Right kidney (tissue), 1 donor: ENCODE results near the gene SLC22A4.

ENCODE experiments used
- DNase-seq: peaks from one replicate; pipeline ENCODE4 v3.0.0-alpha.2; 2016

SLC22A4 gene

DNA sequence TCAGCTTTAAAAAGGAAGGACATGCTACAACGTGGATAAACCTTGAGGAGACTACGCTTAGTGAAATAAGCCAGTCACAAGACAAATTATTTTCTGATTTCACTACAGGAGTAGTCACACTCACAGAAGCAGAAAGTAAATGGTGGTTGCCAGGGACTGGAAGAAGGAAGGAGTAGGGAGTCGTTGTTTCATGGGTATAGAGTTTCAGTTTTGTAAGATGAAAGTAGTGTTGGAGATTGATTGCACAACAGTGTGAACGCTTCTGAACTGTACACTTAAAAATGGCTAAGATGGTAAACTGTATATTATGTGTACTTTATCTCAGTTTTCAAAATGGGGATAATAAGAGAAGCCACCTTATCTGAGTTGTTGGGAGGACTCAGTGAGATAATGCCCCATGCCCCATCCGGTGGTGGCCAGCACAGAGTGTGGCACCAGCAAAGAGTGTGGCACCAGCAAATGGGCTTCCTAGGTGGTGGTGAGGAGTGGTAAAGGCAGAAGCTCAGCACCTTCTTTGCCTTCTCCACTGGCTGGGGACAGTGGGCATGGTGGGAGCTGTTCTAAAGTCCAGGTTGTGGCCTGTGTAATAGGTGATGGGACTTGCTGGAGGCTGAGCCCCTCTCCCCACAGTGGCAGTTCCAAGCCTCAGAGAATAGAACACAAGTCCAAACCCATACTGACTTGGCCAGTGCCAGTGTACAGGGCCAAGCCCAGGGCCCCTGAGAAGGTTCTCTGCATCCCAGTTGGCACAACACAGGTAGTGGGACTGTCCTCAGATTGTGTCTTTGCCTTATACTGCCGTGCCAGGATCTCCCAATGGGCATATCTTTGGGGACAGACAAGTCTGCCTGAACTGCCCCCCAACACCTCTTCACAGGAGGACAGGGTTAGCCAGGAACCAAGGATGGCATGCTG, 4.4 kb downstream of the SLC22A4 start:
- no peak for DNase-seq

DNA sequence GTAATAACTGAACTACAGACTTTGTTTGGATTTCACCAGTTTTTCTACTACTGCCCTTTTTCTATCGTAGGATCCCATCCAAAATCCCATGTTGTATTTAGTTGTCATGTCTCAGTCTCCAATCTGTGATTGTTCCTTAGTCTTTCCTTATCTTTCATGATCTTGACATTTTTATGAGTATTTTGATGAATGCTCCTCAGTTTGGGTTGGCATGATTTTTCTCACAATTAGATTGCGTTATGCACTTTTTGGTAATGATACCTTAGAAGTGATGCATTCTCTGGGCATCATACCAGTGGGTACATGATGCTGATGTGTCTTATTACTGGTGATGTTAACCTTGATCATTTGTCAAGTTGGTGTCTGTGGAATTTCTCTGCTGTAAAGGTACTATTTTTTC, 5.7 kb downstream of the SLC22A4 start:
- DNase-seq: no peak

DNA sequence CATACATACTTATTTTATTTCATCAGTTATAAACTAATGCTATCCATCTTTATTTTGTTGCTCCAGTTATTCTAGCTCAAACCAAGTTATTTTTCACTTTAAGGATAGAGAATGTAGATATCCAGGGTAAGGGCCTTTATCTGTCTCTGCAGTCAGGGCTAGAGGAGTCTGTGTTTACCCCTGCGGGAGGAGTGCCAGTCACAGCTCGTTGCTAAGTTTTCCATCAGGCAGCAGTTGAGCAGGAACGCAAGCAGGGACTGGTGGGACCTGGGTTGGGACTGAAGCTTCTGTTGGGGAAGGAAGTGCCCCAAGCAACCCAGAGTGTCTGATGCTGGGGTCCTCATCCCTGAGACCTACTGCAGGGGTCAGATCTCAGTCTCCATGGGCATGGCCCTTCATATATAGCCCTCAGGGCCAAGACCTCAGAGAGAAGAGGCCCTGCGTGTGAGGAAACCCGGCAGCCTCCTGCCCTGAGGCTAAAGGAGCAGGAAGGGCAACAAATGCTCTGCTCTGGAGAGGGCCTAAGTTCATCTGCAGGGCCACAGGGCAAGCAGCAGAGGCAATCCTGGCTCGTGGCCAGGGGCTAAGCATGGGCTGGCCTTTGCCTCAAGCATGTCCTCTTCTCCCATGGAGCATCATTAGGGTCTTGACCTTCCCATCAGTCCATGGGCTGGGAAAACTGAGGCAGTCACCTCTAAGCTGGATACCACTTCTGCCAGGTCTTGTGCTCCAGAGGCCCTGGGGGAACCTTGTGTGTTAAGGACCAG, 6.6 kb downstream of the SLC22A4 start:
- DNase-seq: no peak

DNA sequence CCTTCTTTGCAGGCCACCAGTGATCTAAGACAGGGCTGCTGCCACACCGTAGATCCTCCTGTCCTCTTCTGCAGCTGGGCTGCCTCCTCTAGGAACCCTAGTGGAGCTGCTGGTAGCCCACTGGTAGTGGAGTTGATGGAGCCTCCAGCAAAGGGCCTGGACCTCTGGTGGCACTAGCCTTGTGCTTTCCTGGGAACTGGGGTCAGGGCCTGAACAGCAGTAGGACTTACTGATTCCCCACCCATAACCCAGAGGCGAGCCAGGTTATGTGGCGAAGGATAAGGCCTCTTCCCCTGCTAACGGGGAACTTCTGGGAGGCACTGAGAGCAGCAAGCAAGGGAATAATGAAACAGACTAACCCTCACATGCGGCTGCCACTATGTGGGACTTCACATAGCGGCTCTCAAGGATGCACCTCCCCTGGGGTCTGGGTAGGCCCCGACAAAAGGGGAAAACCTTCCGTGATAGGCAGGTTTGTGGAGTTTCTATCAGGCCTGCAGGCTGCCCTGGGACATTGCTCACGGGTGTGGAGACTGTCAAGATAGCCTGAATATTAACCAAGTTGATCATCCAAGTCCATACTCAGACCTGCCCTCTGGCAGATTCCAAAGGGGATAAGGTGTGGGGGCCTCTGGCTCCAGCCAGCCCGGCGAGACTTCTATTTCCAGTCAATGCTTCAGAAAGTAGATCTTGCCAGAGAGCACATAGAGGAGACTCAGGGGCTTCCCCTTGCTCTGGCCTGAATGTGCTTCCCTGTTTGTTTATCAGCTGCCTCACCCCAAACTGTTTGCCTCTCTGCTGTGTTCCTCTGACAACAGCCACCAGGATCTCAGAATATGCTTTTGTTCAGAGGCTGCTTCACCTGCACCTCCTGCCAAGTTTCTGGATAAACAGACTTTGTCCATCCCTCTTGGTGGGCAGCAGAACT, 7.4 kb downstream of the SLC22A4 start:
- no peak for DNase-seq

DNA sequence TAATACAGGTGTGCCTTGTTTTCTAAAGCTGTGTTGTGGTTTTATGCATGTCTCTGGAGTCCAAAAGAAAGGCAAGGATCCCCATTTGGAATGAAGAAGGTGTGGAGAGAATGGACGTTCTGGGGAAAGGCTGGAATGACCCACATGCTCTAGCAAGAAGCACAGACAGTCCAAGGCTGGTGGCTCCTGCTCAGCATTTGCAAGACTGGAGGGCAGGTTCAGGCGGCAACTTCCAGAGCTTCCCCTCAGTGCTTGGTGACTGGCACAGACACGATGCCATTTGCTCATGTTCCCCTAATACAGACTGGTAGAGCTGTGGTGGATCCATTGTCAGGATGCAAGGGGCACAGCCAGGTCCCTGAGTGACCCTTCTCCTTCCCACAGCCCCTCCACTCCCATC, 8.2 kb downstream of the SLC22A4 start:
- no peak for DNase-seq

DNA sequence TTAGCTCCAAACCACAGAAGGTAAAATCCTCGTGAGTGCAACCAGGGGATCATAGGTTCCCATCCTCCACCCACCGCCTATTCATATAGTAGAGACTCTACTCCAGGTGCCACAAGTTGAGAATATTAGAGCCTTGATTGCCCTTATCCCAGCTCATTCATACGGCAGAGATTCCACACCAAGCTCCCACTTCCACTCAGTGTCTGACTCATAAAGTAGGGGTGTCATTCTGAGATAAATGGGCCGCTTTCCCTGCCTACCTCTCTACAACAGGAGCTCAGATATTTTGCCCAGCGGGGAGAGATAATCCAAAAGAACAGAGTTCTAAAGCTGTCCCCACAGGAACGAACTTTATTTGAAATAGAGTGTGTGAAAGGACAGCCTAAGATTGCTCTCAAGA, 9.4 kb downstream of the SLC22A4 start:
- no peak for DNase-seq

DNA sequence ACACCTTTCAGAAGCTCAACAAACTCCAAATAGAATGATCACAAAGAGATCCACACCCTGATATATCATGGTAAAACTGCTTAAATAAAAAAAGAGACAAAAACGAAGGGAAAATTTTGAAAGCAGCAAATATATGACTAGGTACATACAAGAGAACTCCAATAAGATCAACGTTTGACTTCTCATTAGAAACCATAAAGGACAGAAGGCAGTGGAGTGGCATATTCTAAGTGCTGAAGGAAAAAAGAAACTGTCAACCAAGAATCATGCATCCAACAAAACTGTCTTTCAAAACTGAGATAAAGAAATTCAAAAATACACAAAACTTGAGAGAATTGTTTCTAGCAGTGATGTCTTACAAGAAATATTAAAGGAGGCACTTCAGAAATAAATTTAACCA, 11.2 kb downstream of the SLC22A4 start:
- no peak for DNase-seq

DNA sequence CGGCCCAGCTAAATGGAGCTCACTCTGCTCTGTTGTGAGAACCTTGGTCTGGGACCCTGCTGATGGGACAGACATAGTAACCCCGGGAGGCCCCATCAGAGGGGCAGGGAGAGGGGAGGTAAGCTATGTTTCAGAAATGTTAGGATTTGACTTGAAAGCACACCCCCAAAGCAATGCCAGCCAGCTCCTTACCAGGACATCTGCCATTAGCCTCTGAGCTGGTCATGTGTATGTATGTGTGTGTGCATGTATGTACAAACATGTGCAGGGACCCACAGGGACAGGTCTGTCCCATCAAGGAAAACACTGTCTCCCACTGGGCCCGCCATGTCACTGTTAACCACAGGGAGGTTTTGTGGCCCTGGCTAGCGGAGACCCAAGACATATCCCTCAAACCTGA, 14.5 kb downstream of the SLC22A4 start:
- DNase-seq: no peak

DNA sequence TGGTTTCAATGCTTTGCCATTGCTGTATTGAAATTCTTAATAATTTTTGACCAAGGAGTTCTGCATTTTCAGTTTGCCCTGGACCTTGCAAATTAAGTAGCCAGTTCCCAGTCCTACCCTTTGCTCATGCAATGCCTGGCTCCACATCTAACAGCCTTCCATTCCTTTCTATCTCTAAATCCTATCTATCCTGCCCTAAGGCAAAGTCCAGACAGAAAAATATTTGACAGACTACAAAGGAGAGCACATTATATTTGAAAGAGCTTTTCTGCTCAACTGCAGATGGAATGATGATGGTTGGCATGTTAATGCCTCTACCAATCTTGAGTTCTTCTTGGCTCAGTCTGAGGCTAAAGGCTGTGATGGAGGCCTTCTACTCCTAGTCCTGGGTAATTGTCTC, 15.5 kb downstream of the SLC22A4 start:
- no peak for DNase-seq

DNA sequence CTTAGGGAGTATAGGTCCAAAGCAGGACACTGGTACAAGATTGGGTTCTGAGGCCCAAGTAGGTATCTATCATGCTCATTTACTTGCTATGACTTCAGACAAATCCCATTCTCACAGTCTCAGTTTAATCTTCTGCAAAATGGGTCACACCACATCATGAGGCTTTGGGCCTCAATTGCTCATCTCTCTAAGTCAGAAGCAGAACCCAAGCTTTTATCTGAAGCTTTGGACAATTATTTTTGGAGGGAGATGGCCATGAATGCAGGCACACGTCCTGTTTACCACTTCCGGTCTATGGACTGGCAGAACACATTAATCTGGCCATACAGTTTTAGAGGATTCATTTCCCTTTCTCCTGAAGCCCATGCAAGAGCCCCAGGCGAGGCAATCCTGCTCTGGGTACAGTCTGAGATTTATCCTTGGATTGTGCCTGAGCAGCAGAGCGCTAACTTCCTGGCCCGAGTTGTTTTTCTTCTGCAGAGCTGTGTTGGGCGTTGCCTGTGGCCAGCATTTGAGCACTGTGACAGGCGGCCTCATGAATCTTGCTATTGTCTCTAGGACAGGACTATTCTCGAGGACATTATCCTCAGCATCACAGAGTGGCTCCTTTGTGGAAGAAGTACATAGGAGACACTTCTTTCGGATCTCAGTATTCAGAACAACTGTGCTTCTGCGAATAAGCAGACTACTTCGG, 16.1 kb downstream of the SLC22A4 start:
- no peak for DNase-seq

DNA sequence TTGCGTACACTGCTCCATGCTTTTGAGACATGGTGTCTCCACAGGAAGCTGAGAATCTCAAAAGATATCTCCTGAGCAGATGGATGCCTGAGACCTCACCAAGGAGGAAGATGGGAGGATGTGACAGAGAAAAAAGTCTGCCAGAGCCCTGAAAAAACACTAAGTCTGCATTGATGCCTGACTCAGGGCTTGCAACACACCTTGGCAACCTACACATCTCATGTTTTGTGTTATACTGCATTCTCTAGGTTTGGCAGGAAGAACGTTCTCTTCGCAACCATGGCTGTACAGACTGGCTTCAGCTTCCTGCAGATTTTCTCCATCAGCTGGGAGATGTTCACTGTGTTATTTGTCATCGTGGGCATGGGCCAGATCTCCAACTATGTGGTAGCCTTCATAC, 19.2 kb downstream of the SLC22A4 start:
- no peak for DNase-seq

DNA sequence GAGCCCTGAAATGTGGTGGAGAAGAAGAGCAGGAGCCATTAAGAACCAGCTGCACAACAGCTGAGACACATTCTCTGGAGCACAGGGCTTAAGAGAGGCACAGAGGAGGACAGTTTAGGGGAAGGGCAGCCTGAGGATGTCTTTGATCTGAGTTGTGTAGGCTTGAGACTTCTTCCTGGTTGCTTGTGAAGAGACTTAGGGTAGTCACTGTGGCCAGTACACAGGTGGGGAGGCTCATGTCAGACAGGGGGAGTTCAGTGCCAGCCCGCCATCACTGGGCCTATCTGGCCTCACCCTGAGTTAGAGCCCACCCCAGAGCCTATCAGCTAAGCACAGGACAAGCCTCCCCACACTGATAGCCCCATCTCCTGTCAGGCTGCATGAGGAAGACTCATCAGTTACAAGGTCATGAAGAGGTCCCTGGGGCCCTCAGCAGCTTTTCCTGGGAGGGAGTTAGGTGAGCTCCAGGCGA, 19.8 kb downstream of the SLC22A4 start:
- DNase-seq: no peak

DNA sequence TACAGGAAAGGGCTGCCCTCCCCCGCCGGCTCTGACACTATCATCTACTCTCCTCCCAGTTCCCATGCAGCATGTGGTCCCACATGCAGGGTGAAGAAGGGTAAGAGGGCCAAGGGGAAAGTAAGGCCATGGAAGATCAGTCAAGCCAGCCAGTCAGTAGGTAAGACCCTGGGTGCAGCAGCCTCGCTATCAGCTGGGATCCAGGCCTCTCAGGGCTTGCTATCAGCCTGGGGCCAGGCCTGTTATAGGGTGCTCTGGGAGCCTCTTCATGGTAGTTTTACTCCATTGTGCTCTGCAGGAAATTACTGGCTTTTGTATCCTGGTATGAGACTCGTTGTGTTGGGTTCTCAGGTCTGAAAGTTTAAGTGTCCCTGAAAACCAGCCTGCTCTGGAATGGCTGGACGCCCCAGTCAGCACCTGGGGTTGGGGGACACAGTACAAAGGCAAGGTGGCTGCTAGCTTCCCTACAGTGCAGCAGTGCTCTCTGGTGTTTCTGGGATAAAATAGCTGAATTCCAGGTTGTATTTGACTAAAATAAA, 21.4 kb downstream of the SLC22A4 start:
- no peak for DNase-seq

DNA sequence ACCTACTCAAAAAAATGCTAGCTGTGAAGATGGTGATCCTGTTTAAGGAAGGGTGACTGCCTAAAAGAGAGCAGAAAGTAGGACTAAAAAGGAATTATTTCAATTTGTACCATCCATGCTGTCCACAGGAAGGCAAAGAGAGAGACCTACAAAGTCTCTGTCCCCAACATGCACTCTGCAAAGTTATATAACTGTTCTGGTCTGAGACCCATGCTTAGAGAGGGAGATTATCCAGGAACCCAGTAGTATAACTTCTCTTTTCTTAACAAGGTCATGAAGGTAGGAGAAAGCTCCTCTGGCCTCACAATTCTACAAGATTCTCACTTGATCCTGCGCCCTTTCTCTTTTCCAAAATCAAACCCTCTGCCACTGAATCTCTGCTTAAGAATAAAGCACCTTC, 25.8 kb downstream of the SLC22A4 start:
- no peak for DNase-seq

DNA sequence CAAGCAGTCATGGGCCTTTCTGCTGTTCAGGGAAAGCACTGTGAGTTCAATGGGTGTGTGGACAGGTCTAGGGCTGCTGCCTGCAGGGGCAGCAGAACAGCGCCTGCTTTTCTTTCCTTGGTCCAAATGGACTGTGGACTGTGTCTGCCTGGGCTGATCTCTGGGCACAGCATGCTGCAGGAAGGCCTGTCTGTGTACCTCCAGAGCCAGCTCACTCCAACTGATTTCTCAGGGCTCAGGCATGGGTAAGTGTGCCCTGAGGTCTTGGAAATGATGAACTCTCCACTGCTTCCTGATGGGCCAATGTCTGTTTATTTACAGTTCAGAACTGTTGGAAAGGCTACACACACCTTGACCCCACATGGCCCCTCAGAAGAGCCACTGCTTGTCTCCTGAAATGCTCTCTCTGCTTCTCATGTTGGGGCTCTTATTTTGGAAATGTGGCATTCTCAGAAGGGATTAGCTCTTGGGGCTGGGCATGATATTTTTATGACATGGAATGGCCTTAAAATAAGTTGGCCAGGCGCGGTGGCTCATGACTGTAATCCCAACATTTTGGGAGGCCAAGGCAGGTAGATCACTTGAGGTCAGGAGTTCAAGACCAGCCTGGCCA, 27.0 kb downstream of the SLC22A4 start:
- DNase-seq: no peak

DNA sequence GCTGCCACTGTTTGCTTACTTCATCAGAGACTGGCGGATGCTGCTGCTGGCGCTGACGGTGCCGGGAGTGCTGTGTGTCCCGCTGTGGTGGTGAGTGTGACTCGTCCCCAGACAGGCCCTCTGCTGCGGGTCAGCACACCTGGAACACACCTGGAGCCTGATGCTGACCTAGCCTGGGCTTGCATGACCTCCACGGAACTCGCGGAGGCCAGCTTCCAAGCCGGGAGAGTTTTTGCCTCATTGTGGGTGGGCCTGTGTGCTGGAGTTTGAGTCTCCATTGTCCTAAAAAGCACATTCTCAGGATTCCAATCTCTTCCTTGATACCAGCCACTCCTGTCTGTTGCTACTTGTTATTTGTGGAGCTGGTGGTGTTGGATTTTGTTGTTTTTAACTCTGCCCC, 28.1 kb downstream of the SLC22A4 start:
- DNase-seq: no peak

DNA sequence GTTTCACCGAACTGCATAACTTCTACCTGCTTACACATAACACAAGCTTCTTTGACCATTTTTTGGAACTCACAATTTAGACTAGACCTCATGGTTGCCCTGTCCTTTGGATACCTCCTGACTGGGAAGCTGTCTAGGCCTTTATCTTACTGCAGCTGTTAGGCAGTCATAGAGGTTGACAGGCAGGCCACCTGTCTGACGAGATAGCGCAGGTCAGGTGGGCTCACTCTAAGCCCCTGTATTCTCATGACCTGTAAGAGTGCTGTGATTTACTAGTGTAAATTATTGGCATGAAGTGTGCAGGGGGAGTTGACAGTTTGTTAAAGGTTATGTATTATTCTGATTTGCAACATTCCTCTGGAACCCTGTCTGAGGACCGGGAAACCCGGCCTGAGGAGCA, 29.0 kb downstream of the SLC22A4 start:
- DNase-seq: no peak

DNA sequence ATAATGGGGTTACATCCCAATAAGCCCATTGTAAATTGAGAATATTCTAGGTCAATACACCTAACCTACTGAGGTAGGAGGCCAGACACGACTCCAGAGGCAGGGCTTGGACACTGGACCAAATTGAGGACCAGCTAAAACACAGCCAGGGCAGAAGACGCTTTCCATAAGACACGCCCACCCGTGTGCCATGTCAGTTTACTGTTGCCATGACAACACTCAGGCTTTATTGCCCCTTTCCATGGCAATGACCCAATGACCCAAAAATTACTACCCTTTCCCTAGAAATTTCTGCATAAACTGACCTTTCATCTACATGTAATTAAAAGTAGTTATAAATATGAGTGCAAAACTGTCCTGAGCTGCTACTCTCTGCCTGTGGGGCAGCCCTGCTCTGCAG, 31.5 kb downstream of the SLC22A4 start:
- no peak for DNase-seq

DNA sequence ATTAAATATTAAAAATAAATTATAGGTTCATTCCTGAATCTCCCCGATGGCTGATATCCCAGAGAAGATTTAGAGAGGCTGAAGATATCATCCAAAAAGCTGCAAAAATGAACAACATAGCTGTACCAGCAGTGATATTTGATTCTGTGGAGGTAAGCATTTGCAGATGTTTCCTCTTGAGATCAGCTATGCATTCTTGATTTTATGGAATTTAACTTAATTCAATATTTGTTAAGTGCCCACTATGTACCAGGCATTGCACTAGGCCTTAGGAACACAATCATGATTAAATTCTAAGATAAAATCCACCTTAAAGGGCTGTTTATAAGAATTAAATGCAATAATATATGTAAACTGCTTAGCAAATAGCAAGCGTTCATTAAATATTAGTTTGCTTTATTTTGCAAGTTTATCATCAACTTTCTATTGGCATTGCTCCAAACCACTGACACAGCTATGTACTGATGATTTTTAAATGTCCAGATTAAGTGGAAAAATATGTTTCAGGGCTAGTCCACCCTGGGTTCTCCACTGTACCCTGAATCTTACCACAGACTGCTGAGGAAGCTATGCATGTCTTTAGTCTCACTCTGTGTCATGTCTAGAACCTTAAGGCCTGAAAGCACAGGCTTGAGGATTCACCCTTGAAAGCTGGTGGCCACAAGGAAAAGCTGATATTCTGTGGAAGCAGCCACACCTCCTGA, 33.2 kb downstream of the SLC22A4 start:
- no peak for DNase-seq

DNA sequence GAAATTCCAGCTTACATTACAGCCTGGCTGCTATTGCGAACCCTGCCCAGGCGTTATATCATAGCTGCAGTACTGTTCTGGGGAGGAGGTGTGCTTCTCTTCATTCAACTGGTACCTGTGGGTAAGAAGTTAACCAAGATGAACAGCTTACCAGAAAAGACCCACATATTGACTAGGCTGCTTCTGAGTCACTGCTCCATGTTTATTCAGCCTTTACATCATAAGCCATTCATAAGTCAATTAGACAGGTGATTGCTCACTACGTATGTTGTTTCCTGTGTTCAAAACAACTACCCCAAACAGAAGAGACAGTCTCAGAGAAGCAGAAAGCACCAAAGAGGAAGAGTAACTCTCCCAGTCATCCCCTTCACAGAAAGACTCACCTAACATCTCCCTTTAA, 40.6 kb downstream of the SLC22A4 start:
- no peak for DNase-seq

DNA sequence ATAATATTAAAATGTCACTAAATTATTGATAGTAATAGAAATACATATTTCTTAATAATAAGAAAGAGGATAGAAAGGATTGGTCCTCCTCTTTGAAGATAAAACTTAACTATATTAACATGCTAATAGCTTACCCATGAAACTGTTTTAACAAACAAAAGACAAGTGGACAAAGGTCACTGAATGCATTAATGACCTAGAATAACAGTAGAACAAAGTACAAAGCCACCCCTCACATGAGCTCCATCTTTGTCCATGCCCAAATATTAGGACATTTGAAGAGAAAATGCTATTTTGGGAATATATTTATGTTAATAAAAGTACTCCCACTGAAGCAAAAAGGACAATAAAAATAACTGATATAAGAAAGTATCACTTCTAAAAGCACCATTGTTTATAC, 41.2 kb downstream of the SLC22A4 start:
- DNase-seq: no peak
